GM12892 (cell line): ENCODE results near the gene PLCL1.

Source experiments
- POLR2A ChIP-seq: IDR thresholded peaks from 2 replicates; pipeline ENCODE4 v1.6.1; 2011; ENCODE audit warnings: low read depth, low read length, control low read depth
- POLR2AphosphoS5 ChIP-seq: IDR thresholded peaks from 2 replicates; pipeline ENCODE4 v1.6.1; 2011; ENCODE audit warnings: low read depth, low read length, control low read depth
- TAF1 ChIP-seq: IDR thresholded peaks from 2 replicates; pipeline ENCODE4 v1.6.1; 2011; ENCODE audit warnings: low read depth, mild to moderate bottlenecking, control low read depth, low read length, borderline replicate concordance

- TF ChIP-seq POLR2AphosphoS5 (no peak), POLR2A (no peak), TAF1 (no peak)
Observed at GRCh38 chr2:198017068-198017467, 212.7 kb downstream of the PLCL1 start.
